ENCODE data around the gene ADD3.

Gene ADD3

DNA sequence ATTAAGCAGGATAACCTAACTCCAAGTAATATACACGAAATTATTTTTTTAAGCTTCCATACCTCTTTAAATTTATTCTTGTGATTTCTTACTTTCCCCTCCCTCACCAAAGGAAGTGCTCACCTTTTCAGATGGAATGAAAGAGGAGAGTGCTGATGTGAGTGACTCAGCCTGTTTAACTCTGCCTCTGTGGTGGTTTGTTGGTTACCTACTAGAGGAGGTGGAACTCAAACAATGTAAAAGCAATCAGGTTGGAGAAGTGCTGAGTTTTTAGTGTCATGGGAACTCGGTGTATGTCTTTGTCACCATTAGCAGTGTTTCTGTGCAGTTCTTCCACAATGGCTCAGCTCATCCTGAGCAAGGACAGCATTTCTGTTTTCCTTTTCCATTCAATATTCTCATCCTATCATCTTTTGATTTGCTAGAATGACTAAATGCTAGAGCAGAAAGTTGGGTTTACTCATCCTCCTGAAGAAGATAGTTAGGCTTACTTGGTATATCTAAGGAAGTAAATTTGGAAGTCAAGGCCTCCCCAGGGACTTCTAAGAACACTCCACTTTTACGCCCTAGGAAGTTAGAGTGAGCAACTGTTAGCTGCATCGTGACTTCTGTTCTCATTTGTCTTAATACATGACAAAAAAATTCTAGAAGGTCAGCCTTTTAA is 6.0 kb downstream of the ADD3 start:
- Histone ChIP-seq H3K27me3 (no peaks in the 10 kb centered on the region), H3K36me3 (no peaks in the 10 kb centered on the region), H3K9me3 (no peaks in the 10 kb centered on the region), H3K4me3 (no peak overlapping the region), H3K4me1 (peaks cover 0 to 71% (median 25%) of the 10 kb centered on the region in 4 donors), H3K27ac (no peak overlapping the region)
- intact Hi-C loops (cut with DNase I; ENCODE audit: low total_unique reads), result loop anchor here (5.0 kb wide), 2 partner anchors 116 to 131 kb away; no protein-coding TSS in a partner anchor
- no peak for DNase-seq
- no peak for TF ChIP-seq CTCF (IDR thresholded peaks at IDR 0.05)

- no peak for DNase-seq
- H3K4me1 ChIP-seq, result peaks cover 0 to 57% (median 9%) of the 10 kb centered on the region in 4 donors
- intact Hi-C loops (cut with DNase I; ENCODE audit: low total_unique reads), result no loop called here
These were observed 8.3 kb downstream of the ADD3 start for GRCh38 chr10:110016039-110016438.

DNA sequence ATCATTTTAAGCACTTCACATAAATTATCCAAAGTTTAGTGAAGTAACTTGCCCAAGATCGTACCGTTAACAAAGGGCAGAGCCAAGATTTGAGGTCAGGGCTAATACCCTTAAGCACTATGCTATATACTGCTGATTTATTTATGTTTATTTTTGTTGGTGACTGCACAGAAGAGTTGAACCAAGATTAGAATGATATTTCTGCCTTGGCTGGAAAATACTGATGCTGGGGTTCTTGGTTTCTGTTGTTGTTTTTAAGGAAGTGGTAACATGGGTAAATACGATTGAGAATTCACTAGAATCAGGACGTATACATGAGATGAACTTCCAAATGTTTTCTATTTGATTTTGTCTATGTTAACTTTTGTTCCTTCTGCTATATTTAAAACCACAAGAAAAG is 9.3 kb downstream of the ADD3 start:
- Histone ChIP-seq H3K27me3 (no peaks in the 10 kb centered on the region), H3K36me3 (no peaks in the 10 kb centered on the region), H3K9me3 (no peaks in the 10 kb centered on the region), H3K27ac (peak overlapping the region; percentile 16 to 34), H3K4me3 (no peak overlapping the region), H3K4me1 (peaks cover 0 to 52% (median 10%) of the 10 kb centered on the region in 4 donors)
- no peak for TF ChIP-seq CTCF (IDR thresholded peaks at IDR 0.05)
- DNase-seq, result no peak
- intact Hi-C loops (cut with DNase I; ENCODE audit: low total_unique reads), result no loop called here

More at GRCh38 chr10:110016039-110016438, 8.3 kb downstream of the ADD3 start:
- H3K9me3 ChIP-seq, result no peaks in the 10 kb centered on the region
- no peak overlapping the region for H3K4me3 ChIP-seq
- peak overlapping the region in 1 of 2 donors; percentile 34 for H3K27ac ChIP-seq
- peak; percentile 42 to 48 for TF ChIP-seq CTCF (IDR thresholded peaks at IDR 0.05)
- no peaks in the 10 kb centered on the region for H3K36me3 ChIP-seq
- no peaks in the 10 kb centered on the region for H3K27me3 ChIP-seq

GRCh38 chr10:110017907-110018306 is 10.1 kb downstream of the ADD3 start:
- no peak for TF ChIP-seq CTCF (IDR thresholded peaks at IDR 0.05)
- no peak overlapping the region for H3K27ac ChIP-seq
- no peaks in the 10 kb centered on the region for H3K36me3 ChIP-seq
- H3K4me3 ChIP-seq, result no peak overlapping the region
- intact Hi-C loops (cut with DNase I; ENCODE audit: low total_unique reads), result no loop called here
- H3K9me3 ChIP-seq, result no peaks in the 10 kb centered on the region
- peaks cover 0 to 48% (median 10%) of the 10 kb centered on the region in 4 donors for H3K4me1 ChIP-seq
- DNase-seq, result no peak
- no peaks in the 10 kb centered on the region for H3K27me3 ChIP-seq

- H3K36me3 ChIP-seq, result no peaks in the 10 kb centered on the region
- H3K4me1 ChIP-seq, result peaks cover 0 to 35% (median 12%) of the 10 kb centered on the region in 4 donors
- H3K4me3 ChIP-seq, result no peak overlapping the region
- no peaks in the 10 kb centered on the region for H3K9me3 ChIP-seq
- no peaks in the 10 kb centered on the region for H3K27me3 ChIP-seq
- DNase-seq, result no peak
- TF ChIP-seq CTCF (IDR thresholded peaks at IDR 0.05), result no peak
- intact Hi-C loops (cut with DNase I; ENCODE audit: low total_unique reads), result no loop called here
- H3K27ac ChIP-seq, result peak overlapping the region in 1 of 2 donors; percentile 16
These were observed 12.5 kb downstream of the ADD3 start for GRCh38 chr10:110020265-110020664.

All from tibial artery (tissue), 4 donors.